Activated T-cell treated with anti-CD3 and anti-CD28 coated beads for 48 hours (primary cell): ENCODE results near the gene RAB12.

Experiments
- DNase-seq: peaks from one replicate; pipeline ENCODE4 v3.0.0-alpha.2; 2020; ENCODE audit warnings: low read depth

Gene RAB12

DNA sequence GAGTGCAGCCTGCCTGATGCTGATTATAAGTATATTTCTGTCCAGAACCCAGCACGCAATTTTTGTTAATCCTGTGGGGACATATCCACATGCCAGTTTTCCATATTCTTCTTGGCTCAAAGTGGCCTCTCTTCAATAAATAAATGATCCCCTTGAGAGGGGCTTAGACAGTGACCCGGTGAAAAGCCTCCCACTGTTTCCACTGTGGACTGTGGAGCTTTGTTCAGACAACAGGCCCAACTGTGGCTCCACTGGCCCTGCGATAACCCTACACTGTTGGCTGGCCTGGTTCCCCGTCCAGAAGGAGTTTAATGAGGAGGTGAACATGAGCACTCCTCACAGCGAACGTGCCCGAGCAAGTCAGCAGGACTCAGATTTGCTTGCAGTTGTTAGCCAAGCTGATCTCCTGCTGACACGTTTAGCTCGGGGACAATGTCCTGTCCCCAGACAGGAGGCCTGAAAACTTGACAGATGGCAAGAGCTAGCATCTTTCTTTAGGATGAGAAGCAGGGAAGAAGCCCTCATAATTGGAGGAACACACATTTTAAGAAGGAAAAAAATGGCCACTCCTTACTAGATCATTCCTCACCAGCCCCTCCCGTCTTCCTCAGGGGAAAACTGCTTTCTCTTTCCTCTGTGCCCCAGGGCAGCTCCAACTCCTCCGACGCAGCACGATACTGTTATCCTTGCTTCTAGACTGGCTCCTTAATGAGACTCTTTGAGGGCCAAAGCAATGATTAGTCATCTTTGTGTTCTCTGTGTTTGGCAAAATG is 76.1 kb downstream of the RAB12 start:
- DNase-seq, result no peak

DNA sequence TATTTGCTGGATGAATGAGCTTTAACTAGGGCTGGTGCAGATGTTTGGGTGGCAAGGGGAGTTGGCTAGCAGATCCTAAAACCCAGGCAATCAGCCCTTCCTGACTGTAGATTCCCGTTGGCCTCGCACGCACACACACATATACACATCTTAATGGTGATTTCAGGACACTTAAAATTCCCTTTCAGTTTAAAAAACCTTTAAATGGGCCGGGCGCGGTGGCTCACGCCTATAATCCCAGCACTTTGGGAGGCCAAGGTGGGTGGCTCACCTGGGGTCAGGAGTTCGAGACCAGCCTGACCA is 76.6 kb downstream of the RAB12 start:
- DNase-seq, result no peak

DNA sequence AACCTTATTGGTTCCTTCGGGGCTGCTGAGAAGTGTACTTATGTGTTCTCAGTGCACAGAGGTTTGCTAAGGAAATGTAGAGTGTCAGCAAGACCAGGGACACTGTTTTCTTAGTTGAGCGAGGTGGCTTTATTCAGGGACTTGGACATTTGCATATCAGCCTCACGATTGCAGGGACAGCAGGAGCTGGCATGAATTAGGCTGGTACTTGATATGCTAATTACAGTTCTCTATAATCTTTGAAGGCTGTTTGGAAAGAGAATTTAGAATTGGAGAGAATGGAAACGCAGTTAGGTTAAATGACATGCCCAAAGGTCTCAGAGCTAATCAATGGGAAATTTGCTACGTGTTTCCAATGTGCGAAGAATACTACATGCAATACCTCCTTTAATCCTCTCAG is 77.4 kb downstream of the RAB12 start:
- no peak for DNase-seq

DNA sequence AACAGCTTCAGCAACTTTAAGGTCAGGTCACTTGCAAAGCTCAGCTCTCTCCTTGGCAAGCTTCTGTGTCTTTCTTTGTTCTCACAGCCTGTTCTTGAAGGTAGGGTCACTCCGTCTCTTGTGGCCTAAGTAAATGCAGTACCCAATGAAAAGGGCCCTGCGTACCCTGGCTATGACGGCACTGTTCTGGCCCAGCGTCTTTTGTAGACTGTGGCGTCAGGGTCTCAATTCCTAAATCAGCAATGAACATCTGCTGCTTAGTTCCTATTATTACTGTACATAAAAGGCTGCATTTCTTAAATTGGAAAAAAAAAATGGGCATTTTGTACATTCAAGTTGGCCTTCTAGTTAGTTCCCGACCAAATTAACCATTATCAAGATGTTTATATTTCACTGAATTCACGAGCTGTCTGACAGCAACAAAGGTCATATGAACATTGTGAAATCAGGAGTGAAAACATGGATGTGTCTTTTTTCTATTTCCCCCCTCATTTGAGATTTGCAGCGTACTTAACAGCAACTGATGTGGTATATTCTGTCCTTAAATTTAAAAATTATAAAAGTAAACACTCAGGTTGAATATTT is 79.1 kb downstream of the RAB12 start:
- no peak for DNase-seq

DNA sequence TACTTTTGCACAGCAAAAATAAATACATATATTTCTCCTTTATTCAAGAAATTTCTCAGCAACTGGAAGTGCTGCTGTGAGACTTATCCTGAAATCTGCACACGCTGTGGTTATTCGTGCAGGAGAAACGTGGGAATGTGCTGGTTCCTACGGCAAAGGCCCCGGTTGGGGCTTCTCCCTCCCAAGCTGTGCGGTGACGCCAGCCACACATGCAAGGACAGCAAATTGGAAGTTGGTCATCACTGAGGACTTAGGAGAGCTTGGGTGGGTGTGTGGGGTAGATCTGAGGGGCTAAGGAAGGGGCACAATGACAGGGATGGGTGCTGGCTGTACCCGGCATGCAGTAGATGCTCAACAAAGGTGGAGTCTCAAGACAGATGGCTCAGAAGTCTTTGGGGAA is 79.6 kb downstream of the RAB12 start:
- DNase-seq, result no peak
